Measurements from ENCODE around the gene THYN1.

DNA sequence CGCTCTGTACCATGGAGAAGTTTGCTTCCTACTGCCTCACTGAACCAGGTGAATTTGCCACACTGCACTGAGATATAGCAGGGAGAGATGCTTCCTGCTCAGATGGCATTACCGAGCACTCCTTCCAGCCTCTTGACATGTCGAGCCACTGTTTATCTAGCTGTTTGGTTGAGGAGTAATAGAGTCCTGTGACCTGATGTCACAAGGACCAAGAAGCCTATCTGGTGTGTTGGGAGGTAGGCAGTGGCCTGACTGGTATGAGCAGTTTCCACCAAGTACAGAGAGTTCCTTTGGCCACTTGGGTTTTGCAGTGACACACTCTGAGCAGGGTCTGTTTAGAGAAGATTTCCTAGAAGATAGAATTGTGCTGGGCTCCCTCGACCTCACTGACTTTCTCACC, 5.4 kb upstream of the THYN1 start:
- no peak for TF ChIP-seq POLR2AphosphoS5 (IDR thresholded peaks at IDR 0.05)
- TF ChIP-seq, protein P1, sequence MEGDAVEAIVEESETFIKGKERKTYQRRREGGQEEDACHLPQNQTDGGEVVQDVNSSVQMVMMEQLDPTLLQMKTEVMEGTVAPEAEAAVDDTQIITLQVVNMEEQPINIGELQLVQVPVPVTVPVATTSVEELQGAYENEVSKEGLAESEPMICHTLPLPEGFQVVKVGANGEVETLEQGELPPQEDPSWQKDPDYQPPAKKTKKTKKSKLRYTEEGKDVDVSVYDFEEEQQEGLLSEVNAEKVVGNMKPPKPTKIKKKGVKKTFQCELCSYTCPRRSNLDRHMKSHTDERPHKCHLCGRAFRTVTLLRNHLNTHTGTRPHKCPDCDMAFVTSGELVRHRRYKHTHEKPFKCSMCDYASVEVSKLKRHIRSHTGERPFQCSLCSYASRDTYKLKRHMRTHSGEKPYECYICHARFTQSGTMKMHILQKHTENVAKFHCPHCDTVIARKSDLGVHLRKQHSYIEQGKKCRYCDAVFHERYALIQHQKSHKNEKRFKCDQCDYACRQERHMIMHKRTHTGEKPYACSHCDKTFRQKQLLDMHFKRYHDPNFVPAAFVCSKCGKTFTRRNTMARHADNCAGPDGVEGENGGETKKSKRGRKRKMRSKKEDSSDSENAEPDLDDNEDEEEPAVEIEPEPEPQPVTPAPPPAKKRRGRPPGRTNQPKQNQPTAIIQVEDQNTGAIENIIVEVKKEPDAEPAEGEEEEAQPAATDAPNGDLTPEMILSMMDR (IDR thresholded peaks at IDR 0.05), result no peak

Measured in transverse colon (tissue), 4 donors.